ENCODE results near the gene DKK3. TPM values are rescaled to one million over a fixed set of nuclear protein-coding genes. Genes with fewer than 3 reads are reported as not detected.

Gene DKK3
- total RNA-seq, 2 experiments from 2014 or later, result not detected

Other genes with a start within 250 kb of the DKK3 start
- gene USP47, start 166.7 kb downstream of the DKK3 start, total RNA-seq, result 10 to 100 TPM; 38.2 to 42.5 TPM
- 10 to 100 TPM; 45.5 to 47.3 TPM for gene MICAL2, start 102.0 kb upstream of the DKK3 start, total RNA-seq